Hindlimb muscle (tissue), 1 donor: Measurements from ENCODE around the gene CRTC1. TPM values are rescaled to one million over a fixed set of nuclear protein-coding genes. Genes with fewer than 3 reads are reported as not detected.

Source experiments
- DNase-seq: peaks from one replicate; pipeline ENCODE4 v3.0.0-alpha.2; 2013
- polyA plus RNA-seq: library from polyadenylated mRNA; unstranded; fragments of 120-200 nt; gene quantifications from one replicate; pipeline ENCODE4 v1.2.1, GENCODE V29; 2013; ENCODE audit not compliant: insufficient read length

Gene CRTC1
- polyA plus RNA-seq, 1 donor = 19.2 TPM

GRCh38 chr19:18771328-18772242 lies 88.1 kb downstream of the CRTC1 start:
- no peak for DNase-seq

DNA sequence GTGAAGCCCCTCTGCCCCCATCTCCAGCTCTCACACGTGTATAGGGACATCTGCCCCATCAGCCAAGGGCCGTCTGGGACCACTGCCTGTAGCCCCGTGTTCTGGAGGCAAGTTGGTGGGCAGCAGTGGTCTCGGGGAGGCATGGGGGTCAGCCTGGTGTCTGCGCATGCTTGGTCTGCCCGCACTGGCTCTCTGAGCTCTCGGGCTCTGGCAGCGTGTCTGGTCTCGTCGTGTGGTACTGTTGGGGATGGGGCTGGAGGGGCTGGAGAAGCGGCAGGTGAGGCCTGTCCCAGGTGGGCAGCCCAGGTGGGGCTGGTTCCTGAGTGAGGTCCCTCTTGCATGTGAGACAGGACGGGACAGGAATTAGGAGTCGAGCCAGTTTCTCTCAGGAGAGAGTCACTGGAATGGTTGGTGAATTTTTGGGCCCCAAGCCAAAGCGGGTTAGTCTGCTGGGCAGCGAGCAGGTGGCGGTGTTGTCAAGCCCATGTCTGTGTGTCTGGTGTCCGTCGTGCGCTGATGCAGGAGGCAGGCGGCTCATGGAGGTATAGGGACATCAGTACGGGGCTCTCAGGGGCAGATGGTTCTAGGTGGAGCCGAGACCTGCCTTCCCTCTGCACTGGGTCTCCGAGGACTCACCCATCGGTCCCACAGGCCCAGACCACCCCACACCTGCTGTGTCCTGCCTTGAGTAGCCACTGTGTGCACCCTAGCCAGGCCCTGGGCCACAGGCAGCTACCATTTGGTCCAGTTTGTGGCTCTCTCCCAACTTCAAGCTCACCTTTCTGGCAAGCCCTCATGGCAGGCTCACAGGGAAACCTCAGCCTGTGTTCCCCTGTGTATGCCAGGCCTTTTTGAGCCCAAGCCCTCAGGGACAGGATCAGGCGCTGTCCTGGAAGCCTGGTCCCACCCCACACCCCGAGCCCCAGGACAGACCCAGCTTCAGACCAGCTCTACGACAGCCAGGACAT lies 89.4 kb downstream of the CRTC1 start:
- DNase-seq = no peak

DNA sequence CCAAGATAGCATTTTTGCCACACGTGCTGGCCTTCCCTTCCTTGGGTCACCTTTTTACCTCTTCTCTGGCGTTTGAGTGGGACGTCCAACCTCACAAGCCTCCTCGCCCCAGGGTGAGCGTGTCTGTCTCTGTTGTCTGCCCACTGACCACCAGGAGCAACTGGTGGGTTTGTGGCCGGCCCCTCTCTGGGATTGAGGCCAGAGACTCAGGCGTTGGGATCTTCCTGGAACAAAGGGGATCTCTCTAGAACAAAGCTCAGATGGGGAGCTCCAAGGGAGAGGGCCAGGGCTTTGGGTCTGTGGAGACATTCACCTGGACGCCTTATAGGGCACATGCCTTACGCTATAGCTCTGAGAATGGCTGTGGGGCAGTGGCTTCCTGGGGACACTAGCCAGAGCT lies 90.2 kb downstream of the CRTC1 start:
- no peak for DNase-seq

- DNase-seq = no peak
Observed at GRCh38 chr19:18774107-18774506, 90.6 kb downstream of the CRTC1 start.

GRCh38 chr19:18774782-18775444 lies 91.4 kb downstream of the CRTC1 start:
- DNase-seq = no peak

GRCh38 chr19:18775586-18776287 lies 92.3 kb downstream of the CRTC1 start:
- DNase-seq = no peak

DNA sequence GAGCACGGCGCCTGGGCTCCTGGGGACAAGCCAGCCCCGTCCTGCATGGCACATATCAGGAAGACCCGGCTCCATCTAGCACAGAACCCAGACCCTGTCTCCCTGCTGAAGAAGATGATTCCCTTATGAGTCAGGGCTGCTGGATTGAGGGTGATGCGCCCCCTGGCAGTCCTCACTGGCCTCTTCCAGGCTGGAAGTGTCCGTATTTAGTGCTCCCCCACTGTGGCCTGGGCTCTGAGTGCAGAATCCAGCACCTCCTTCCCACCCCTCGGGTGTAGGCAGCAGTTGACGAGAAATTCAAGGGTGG lies 92.8 kb downstream of the CRTC1 start:
- no peak for DNase-seq

DNA sequence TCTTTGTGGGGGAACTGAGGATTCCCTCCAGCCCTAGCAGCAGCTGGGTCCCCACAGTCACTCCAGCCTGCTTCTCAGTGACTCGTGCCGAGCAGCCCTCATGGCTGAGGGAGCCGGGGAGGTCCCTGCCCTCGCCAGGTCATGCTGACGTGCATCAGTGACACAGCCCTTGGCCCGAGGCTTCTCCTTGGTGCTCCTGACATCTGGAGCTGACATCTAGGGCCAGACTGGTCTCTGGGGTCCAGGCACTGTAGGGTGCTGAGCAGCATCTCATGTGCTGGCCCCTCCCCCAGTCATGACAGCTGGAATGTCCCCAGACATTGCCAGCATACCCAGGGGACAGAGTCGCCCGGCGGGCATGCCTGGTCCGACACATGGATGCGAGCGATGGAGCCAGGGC lies 93.3 kb downstream of the CRTC1 start:
- DNase-seq = no peak

- no peak for DNase-seq
Observed at GRCh38 chr19:18777301-18778075, 94.0 kb downstream of the CRTC1 start.

- no peak for DNase-seq
Observed at GRCh38 chr19:18778076-18778389, 94.6 kb downstream of the CRTC1 start.

DNA sequence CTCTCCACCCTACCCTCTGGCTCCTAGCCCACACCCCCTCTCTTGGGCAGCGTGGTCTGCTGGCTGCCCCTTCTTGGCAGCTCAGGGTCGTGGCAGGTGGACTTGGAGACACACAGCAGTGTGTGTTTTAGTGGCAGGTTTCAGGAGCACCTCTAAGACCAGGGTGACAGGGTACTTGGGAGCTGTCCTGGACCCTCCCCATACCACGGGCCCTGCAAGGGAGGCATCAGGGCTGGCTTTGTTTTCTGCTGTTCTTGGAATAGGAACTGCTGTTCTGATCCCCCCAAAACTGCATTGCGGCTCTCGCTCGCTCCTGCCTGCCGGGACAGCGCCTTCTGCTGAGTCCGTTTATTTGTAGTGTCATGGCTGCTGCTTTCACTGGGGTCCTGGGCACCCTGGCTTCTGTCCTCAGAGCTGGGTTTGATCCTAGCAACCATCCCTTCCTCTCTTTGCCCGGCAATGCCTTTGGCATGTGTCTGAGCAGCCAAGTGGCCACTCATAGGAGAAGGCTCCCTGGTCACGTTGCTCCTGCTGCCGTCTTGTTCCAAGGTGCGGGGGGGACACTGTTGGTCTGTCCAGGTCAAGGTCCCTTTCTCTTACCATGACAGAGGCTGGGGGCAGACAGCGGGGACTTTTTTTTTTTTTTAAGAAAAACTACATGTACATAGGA lies 95.5 kb downstream of the CRTC1 start:
- DNase-seq = no peak

DNA sequence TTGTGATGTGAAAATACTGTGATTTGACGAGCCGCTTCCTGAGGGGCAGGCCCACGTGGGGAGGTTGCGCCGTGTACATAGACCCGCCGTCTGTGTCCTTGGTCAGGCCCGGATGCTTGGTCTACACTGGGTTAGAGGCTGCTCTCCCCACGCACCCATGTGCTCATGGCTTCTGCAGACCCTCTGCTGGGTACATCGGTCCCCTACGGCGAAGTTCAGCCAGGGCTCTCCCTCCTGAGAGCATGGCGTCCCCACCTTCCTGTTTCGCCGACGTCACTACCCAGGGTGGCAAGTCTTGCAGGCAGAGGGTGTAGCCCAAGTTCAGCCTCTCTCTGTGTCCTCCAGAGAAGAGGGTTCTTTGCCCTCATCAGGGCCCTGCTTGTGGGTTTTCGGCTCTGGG lies 96.6 kb downstream of the CRTC1 start:
- no peak for DNase-seq

GRCh38 chr19:18780631-18781030 lies 97.2 kb downstream of the CRTC1 start:
- no peak for DNase-seq

GRCh38 chr19:18781047-18781600 lies 97.6 kb downstream of the CRTC1 start:
- DNase-seq = no peak

- DNase-seq = no peak
Observed at GRCh38 chr19:18781885-18782527, 98.5 kb downstream of the CRTC1 start.

- DNase-seq = no peak
Observed at GRCh38 chr19:18782559-18783225, 99.2 kb downstream of the CRTC1 start.

DNA sequence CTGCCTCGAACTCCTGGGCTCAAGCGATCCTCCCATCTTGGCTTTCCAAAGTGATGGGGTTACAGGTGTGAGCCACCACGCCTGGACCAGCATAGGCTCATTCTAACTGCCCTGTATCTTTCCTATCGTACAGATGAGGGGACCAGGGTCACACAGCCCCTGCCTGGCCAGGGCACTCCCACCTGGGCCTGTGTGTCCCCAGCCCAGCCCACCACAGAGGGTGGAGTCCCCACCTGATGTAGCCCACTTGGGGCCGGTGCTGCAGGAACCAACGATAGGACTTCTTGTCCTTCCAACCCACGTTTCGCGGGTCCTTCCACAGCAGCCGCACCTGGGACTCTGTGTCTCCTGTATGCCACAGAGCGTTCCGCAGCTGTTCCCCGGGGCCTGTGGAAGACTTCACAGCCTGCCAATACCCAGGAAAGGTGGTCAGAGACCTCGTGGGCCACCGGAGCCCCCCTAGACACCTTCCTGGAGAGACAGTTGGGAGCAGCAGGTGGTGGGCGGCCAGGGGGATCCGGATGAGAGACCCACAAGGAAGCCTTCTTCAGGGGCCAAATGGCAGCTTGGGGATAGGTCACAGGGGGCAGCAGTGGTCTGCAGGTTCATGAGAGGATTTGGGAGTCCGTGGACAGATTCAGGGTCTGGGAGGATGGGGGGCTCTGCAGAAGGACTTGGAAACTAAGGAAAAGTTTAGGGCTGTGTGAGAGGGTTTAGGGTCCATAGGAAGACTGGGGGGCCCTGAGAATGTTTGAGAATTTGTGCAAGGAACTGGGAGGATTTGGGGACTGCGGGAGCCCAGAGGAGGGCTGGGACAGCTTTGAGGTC lies 100.7 kb downstream of the CRTC1 start:
- DNase-seq = no peak

DNA sequence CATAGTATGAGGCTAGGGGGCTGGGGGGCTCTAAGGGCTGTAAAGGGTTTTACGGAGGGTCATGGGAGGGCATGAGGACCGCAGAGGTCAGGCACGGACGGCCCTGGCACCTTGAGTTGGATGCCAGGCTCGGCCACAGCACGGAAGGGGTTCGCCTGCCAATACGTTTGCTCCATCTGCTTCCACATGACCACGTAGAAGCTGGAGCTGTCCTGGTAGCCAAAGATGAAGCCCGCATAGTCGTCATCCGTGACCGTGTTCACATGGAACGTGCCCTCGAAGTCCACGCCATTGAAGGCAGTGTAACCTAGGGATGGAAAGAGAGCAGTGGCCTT lies 101.3 kb downstream of the CRTC1 start:
- DNase-seq = no peak
